ENCODE results near the gene ETNK1. TPM values are rescaled to one million over a fixed set of nuclear protein-coding genes. Genes with fewer than 3 reads are reported as not detected.

The ETNK1 gene
- total and polyA plus RNA-seq, 2 donors (not counting 1 experiment from before 2014, with no cell fraction given), result 19.0 to 56.1 TPM

DNA sequence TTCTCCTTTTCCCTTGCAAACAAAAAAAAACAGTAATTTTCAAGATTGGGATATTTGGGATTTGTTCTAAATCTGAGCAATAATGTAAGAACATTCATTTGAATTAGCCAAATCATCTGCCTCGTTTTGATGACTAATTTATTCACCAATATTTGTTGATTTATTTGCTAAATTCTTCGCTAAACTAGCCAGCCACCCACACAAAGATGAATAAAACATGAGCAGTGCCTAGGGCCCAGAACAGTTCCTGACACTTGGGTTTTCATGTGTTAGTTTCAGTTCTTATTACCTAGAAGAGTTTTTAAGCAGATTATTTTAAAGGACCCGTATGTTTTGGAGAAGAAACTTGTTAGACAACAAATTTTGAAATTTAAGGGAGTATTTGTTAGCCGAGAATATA lies 1.4 kb downstream of the ETNK1 start:
- peak overlapping the region; percentile 76 to 99 (median 90) for H3K4me3 ChIP-seq (replicated peaks in 1 of 4; ENCODE audit: control extremely low read depth in 1 of 4, insufficient read depth in 1 of 4, low read depth in 3 of 4, low read length in 4 of 4)
- peak; percentile 50 to 59 for DNase-seq (ENCODE audit: low read depth in 2 of 2)
- peaks cover 4% of the 10 kb centered on the region for H3K4me1 ChIP-seq (ENCODE audit: control insufficient read depth, extremely low read depth, insufficient read depth, low read length)
- peak overlapping the region; percentile 96 for H3K4me2 ChIP-seq (ENCODE audit: extremely low read depth, insufficient read depth, low read length)
- H3K79me2 ChIP-seq (ENCODE audit: control insufficient read depth, insufficient read depth, low read length), result peaks cover 55% of the 10 kb centered on the region
- no peaks in the 10 kb centered on the region for H4K20me1 ChIP-seq (ENCODE audit: control insufficient read depth, extremely low read depth, insufficient read depth, low read length)
- peak overlapping the region; percentile 95 for H3K9ac ChIP-seq (ENCODE audit: insufficient read depth, low read length)
- no peaks in the 10 kb centered on the region for H3K36me3 ChIP-seq (ENCODE audit: control insufficient read depth, insufficient read depth, low read length)
- H2AFZ ChIP-seq (ENCODE audit: low read length), result no peak overlapping the region
- no peaks in the 10 kb centered on the region for H3K27me3 ChIP-seq (ENCODE audit: control insufficient read depth, insufficient read depth, low read length)
- TF ChIP-seq EZH2 (IDR thresholded peaks at IDR 0.05; ENCODE audit: low read length, missing control alignments), result no peak
- TF ChIP-seq, protein P1, sequence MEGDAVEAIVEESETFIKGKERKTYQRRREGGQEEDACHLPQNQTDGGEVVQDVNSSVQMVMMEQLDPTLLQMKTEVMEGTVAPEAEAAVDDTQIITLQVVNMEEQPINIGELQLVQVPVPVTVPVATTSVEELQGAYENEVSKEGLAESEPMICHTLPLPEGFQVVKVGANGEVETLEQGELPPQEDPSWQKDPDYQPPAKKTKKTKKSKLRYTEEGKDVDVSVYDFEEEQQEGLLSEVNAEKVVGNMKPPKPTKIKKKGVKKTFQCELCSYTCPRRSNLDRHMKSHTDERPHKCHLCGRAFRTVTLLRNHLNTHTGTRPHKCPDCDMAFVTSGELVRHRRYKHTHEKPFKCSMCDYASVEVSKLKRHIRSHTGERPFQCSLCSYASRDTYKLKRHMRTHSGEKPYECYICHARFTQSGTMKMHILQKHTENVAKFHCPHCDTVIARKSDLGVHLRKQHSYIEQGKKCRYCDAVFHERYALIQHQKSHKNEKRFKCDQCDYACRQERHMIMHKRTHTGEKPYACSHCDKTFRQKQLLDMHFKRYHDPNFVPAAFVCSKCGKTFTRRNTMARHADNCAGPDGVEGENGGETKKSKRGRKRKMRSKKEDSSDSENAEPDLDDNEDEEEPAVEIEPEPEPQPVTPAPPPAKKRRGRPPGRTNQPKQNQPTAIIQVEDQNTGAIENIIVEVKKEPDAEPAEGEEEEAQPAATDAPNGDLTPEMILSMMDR (conservative IDR thresholded peaks at IDR 0.05 in 1 of 2, IDR thresholded peaks at IDR 0.05 in 1 of 2; ENCODE audit: low read depth in 1 of 2, low read length in 2 of 2), result no peak
- no peaks in the 10 kb centered on the region for H3K9me3 ChIP-seq (ENCODE audit: control insufficient read depth, insufficient read depth, low read depth, low read length)
- H3K27ac ChIP-seq (ENCODE audit: insufficient read depth, low read length), result peak overlapping the region; percentile 92

DNA sequence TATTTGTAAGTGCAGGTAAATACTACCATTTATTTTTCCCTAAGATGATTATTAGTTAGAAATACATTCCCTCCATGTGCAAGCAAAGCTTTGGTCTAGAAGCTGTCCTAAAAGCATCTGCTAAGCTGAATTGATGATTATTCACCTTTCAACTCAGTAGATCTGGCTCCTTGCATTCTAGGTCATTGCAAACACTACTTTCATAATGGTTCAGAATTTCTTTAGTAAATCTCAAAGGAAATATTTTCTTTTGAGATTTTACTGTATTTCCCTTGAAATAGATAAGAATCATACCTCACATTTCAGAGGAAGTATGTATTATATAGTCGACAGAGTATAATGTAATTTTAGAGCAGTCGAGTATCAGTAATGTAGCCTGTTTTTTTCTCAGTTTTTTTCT lies 2.4 kb downstream of the ETNK1 start:
- DNase-seq (ENCODE audit: low read depth in 2 of 2), result peak in 1 of 2 donors; percentile 15
- Histone ChIP-seq H3K4me3 (replicated peaks in 1 of 4; ENCODE audit: control extremely low read depth in 1 of 4, insufficient read depth in 1 of 4, low read depth in 3 of 4, low read length in 4 of 4) (peak overlapping the region; percentile 46 to 92 (median 82)), H3K27ac (ENCODE audit: insufficient read depth, low read length) (peak overlapping the region; percentile 31), H2AFZ (ENCODE audit: low read length) (no peak overlapping the region), H3K36me3 (ENCODE audit: control insufficient read depth, insufficient read depth, low read length) (no peaks in the 10 kb centered on the region), H3K9me3 (ENCODE audit: control insufficient read depth, insufficient read depth, low read depth, low read length) (no peaks in the 10 kb centered on the region), H3K27me3 (ENCODE audit: control insufficient read depth, insufficient read depth, low read length) (no peaks in the 10 kb centered on the region), H3K4me2 (ENCODE audit: extremely low read depth, insufficient read depth, low read length) (peak overlapping the region; percentile 96), H3K4me1 (ENCODE audit: control insufficient read depth, extremely low read depth, insufficient read depth, low read length) (peaks cover 4% of the 10 kb centered on the region), H3K79me2 (ENCODE audit: control insufficient read depth, insufficient read depth, low read length) (peaks cover 56% of the 10 kb centered on the region), H4K20me1 (ENCODE audit: control insufficient read depth, extremely low read depth, insufficient read depth, low read length) (no peaks in the 10 kb centered on the region), H3K9ac (ENCODE audit: insufficient read depth, low read length) (peak overlapping the region; percentile 36)
- TF ChIP-seq EZH2 (IDR thresholded peaks at IDR 0.05; ENCODE audit: low read length, missing control alignments), result no peak
- TF ChIP-seq, protein P1 (conservative IDR thresholded peaks at IDR 0.05 in 1 of 2, IDR thresholded peaks at IDR 0.05 in 1 of 2; ENCODE audit: low read depth in 1 of 2, low read length in 2 of 2), result no peak

- TF ChIP-seq EZH2 (IDR thresholded peaks at IDR 0.05; ENCODE audit: low read length, missing control alignments), result no peak
- TF ChIP-seq, protein P1 (conservative IDR thresholded peaks at IDR 0.05 in 1 of 2, IDR thresholded peaks at IDR 0.05 in 1 of 2; ENCODE audit: low read depth in 1 of 2, low read length in 2 of 2), result no peak
- Histone ChIP-seq H3K27ac (ENCODE audit: insufficient read depth, low read length) (no peak overlapping the region), H2AFZ (ENCODE audit: low read length) (no peak overlapping the region), H3K27me3 (ENCODE audit: control insufficient read depth, insufficient read depth, low read length) (no peaks in the 10 kb centered on the region), H3K4me2 (ENCODE audit: extremely low read depth, insufficient read depth, low read length) (peak overlapping the region; percentile 96), H3K36me3 (ENCODE audit: control insufficient read depth, insufficient read depth, low read length) (no peaks in the 10 kb centered on the region), H3K9ac (ENCODE audit: insufficient read depth, low read length) (no peak overlapping the region), H3K4me3 (replicated peaks in 1 of 4; ENCODE audit: control extremely low read depth in 1 of 4, insufficient read depth in 1 of 4, low read depth in 3 of 4, low read length in 4 of 4) (peak overlapping the region; percentile 30 to 92 (median 82)), H4K20me1 (ENCODE audit: control insufficient read depth, extremely low read depth, insufficient read depth, low read length) (no peaks in the 10 kb centered on the region), H3K4me1 (ENCODE audit: control insufficient read depth, extremely low read depth, insufficient read depth, low read length) (peaks cover 4% of the 10 kb centered on the region), H3K9me3 (ENCODE audit: control insufficient read depth, insufficient read depth, low read depth, low read length) (no peaks in the 10 kb centered on the region), H3K79me2 (ENCODE audit: control insufficient read depth, insufficient read depth, low read length) (peaks cover 61% of the 10 kb centered on the region)
- DNase-seq (ENCODE audit: low read depth in 2 of 2), result peak in 1 of 2 donors; percentile 18
These were observed 3.3 kb downstream of the ETNK1 start for GRCh38 chr12:22628228-22628627.

Data from fibroblast of lung (primary cell).